DMS114 treated with DMSO at 0.1 percent for 48 hours (cell line): Measurements from ENCODE around the gene BARX1.

ENCODE experiments used
- DNase-seq: peaks from one replicate; lab custom pipeline; 2025; ENCODE audit not compliant: unreplicated experiment; lab: John Stamatoyannopoulos, UW

The BARX1 gene

GRCh38 chr9:93902780-93903655 is 52.1 kb downstream of the BARX1 start:
- no peak for DNase-seq

- no peak for DNase-seq
Observed at GRCh38 chr9:93902051-93902779, 52.9 kb downstream of the BARX1 start.
